ENCODE measurements around the gene STK39. TPM values are rescaled to one million over a fixed set of nuclear protein-coding genes. Genes with fewer than 3 reads are reported as not detected.

STK39 gene
- total and polyA plus RNA-seq, 9 of the 15 experiments (the other 6 are each of a cell fraction or from before 2014, with no cell fraction given) = 0.19 to 0.76 (median 0.51) TPM

DNA sequence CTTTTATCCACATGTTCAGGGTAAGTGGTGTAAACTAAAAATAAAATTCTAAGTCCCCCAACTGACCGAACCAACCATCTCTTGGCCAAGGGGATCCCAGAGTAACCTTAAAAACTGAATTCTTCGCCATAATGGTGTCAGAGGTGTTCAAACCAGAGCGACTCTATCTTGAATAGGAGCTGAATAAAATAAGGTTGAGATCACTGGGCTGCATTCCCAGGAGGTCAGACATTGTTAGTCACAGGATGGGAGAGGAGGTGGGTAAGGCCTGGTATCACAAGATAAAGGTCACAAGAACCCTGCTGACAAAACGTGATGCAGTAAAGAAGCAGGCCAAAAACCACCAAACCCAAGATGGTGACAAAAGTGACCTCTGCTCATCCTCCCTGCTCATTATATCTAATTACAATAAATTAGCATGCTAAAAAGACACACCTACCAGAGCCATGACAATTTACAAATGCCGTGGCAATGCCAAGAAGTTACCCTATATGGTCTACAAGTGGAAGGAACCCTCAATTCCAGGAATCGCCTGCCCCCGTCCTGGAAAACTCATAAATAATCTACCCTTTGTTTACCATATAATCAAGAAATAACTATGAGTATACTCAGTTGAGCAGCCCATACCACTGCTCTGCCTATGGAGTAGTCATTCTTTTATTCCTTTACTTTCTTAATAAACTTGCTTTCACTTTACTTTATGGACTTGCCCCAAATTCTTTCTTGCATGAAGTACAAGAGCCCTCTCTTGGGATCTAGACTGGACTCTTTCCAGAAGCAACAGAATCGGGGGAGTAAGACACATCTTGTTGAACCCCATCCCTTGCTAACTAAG lies 302.4 kb downstream of the STK39 start (continued):
- TF ChIP-seq, protein P1, sequence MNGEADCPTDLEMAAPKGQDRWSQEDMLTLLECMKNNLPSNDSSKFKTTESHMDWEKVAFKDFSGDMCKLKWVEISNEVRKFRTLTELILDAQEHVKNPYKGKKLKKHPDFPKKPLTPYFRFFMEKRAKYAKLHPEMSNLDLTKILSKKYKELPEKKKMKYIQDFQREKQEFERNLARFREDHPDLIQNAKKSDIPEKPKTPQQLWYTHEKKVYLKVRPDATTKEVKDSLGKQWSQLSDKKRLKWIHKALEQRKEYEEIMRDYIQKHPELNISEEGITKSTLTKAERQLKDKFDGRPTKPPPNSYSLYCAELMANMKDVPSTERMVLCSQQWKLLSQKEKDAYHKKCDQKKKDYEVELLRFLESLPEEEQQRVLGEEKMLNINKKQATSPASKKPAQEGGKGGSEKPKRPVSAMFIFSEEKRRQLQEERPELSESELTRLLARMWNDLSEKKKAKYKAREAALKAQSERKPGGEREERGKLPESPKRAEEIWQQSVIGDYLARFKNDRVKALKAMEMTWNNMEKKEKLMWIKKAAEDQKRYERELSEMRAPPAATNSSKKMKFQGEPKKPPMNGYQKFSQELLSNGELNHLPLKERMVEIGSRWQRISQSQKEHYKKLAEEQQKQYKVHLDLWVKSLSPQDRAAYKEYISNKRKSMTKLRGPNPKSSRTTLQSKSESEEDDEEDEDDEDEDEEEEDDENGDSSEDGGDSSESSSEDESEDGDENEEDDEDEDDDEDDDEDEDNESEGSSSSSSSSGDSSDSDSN (IDR thresholded peaks at IDR 0.05; ENCODE audit: borderline replicate concordance in 1 of 2, low read depth in 2 of 2, low read length in 2 of 2) = no peak
- TF ChIP-seq EHMT2 (IDR thresholded peaks at IDR 0.05) (no peak), ZNF134 (CRISPR knock-in tag; conservative IDR thresholded peaks at IDR 0.05) (peak; percentile 71; the same call in 1 of the 2 replicates), POLR2AphosphoS2 (IDR thresholded peaks at IDR 0.05; ENCODE audit: low read length) (no peak), ZNF165 (CRISPR knock-in tag; IDR thresholded peaks at IDR 0.05; ENCODE audit: borderline replicate concordance) (no peak; the same call in 1 of the 2 replicates), YBX1 (IDR thresholded peaks at IDR 0.05) (no peak), SMARCC2 (IDR thresholded peaks at IDR 0.05; ENCODE audit: low read depth) (0 out of 2 replicates have a peak, but pooled peaks have one; percentile 58), OTX1 (CRISPR knock-in tag; IDR thresholded peaks at IDR 0.05) (peak; percentile 93), ZNF316 (IDR thresholded peaks at IDR 0.05) (no peak), ZNF24 (IDR thresholded peaks at IDR 0.05) (0 out of 2 replicates have a peak, but pooled peaks have one; percentile 32), POLR2H (tag; IDR thresholded peaks at IDR 0.05; ENCODE audit: low read depth) (peak; percentile 68), CEBPB (tag; IDR thresholded peaks at IDR 0.05) (no peak), RCOR1 (IDR thresholded peaks at IDR 0.05; ENCODE audit: borderline replicate concordance in 1 of 2, low read depth in 2 of 2, low read length in 2 of 2) (peak in 1 of 2 experiments; percentile 78; a peak in 1 of 4 replicates), ZNF668 (CRISPR knock-in tag; IDR thresholded peaks at IDR 0.05) (no peak)
- TF ChIP-seq, protein P2, sequence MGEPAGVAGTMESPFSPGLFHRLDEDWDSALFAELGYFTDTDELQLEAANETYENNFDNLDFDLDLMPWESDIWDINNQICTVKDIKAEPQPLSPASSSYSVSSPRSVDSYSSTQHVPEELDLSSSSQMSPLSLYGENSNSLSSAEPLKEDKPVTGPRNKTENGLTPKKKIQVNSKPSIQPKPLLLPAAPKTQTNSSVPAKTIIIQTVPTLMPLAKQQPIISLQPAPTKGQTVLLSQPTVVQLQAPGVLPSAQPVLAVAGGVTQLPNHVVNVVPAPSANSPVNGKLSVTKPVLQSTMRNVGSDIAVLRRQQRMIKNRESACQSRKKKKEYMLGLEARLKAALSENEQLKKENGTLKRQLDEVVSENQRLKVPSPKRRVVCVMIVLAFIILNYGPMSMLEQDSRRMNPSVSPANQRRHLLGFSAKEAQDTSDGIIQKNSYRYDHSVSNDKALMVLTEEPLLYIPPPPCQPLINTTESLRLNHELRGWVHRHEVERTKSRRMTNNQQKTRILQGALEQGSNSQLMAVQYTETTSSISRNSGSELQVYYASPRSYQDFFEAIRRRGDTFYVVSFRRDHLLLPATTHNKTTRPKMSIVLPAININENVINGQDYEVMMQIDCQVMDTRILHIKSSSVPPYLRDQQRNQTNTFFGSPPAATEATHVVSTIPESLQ (CRISPR knock-in tag; IDR thresholded peaks at IDR 0.05) = no peak
- TF ChIP-seq, protein P3, sequence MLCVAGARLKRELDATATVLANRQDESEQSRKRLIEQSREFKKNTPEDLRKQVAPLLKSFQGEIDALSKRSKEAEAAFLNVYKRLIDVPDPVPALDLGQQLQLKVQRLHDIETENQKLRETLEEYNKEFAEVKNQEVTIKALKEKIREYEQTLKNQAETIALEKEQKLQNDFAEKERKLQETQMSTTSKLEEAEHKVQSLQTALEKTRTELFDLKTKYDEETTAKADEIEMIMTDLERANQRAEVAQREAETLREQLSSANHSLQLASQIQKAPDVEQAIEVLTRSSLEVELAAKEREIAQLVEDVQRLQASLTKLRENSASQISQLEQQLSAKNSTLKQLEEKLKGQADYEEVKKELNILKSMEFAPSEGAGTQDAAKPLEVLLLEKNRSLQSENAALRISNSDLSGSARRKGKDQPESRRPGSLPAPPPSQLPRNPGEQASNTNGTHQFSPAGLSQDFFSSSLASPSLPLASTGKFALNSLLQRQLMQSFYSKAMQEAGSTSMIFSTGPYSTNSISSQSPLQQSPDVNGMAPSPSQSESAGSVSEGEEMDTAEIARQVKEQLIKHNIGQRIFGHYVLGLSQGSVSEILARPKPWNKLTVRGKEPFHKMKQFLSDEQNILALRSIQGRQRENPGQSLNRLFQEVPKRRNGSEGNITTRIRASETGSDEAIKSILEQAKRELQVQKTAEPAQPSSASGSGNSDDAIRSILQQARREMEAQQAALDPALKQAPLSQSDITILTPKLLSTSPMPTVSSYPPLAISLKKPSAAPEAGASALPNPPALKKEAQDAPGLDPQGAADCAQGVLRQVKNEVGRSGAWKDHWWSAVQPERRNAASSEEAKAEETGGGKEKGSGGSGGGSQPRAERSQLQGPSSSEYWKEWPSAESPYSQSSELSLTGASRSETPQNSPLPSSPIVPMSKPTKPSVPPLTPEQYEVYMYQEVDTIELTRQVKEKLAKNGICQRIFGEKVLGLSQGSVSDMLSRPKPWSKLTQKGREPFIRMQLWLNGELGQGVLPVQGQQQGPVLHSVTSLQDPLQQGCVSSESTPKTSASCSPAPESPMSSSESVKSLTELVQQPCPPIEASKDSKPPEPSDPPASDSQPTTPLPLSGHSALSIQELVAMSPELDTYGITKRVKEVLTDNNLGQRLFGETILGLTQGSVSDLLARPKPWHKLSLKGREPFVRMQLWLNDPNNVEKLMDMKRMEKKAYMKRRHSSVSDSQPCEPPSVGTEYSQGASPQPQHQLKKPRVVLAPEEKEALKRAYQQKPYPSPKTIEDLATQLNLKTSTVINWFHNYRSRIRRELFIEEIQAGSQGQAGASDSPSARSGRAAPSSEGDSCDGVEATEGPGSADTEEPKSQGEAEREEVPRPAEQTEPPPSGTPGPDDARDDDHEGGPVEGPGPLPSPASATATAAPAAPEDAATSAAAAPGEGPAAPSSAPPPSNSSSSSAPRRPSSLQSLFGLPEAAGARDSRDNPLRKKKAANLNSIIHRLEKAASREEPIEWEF (CRISPR knock-in tag; IDR thresholded peaks at IDR 0.05) = peak; percentile 93; the same call in 1 of the 2 replicates
- TF ChIP-seq, protein P4, sequence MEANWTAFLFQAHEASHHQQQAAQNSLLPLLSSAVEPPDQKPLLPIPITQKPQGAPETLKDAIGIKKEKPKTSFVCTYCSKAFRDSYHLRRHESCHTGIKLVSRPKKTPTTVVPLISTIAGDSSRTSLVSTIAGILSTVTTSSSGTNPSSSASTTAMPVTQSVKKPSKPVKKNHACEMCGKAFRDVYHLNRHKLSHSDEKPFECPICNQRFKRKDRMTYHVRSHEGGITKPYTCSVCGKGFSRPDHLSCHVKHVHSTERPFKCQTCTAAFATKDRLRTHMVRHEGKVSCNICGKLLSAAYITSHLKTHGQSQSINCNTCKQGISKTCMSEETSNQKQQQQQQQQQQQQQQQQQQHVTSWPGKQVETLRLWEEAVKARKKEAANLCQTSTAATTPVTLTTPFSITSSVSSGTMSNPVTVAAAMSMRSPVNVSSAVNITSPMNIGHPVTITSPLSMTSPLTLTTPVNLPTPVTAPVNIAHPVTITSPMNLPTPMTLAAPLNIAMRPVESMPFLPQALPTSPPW (CRISPR knock-in tag; IDR thresholded peaks at IDR 0.05) = peak; percentile 50; the same call in 1 of the 2 replicates

All from K562 (cell line).